SIG-M5 treated with dmso at 0.1 percent for 504 hours (cell line): ENCODE results near the gene SMIM27.
A peak's percentile ranks its signal among the peaks of the same experiment; 100 is the strongest.
"Not testable (repeated sequence)": the region's sequence is repeated elsewhere in the genome, so short reads cannot be mapped to it uniquely, and the experiment has no call there.

Source experiments
- DNase-seq: peaks from one replicate; lab custom pipeline; 2025; ENCODE audit not compliant: unreplicated experiment; lab: John Stamatoyannopoulos, UW

SMIM27 gene

GRCh38 chr9:32552172-32552872 is at the start of gene SMIM27, which contains the start of gene TOPORS:
TSS of gene SMIM27 (plus strand) at chr9:32552327. CDS start at chr9:32552435, 108 bp downstream.
TSS of gene TOPORS (minus strand) at chr9:32552586. CDS start at chr9:32552436, 150 bp downstream.
- DNase-seq: peak; percentile 81

- DNase-seq: no peak
Measured at GRCh38 chr9:32502464-32502863, 49.7 kb upstream of the SMIM27 start.

- no peak for DNase-seq
Measured at GRCh38 chr9:32503008-32503407, 49.1 kb upstream of the SMIM27 start.

- DNase-seq: no peak
Measured at GRCh38 chr9:32508728-32509127, 43.4 kb upstream of the SMIM27 start.

GRCh38 chr9:32516241-32516640 is 35.9 kb upstream of the SMIM27 start:
- no peak for DNase-seq

- DNase-seq: no peak
Measured at GRCh38 chr9:32518276-32518675, 33.9 kb upstream of the SMIM27 start.

GRCh38 chr9:32523910-32524309 is 28.2 kb upstream of the SMIM27 start:
- no peak for DNase-seq

GRCh38 chr9:32524558-32524891 is 27.6 kb upstream of the SMIM27 start:
- not testable (repeated sequence) for DNase-seq

- peak; percentile 26 for DNase-seq
Measured at GRCh38 chr9:32524892-32525708, 27.0 kb upstream of the SMIM27 start.

GRCh38 chr9:32525709-32526030 is 26.5 kb upstream of the SMIM27 start:
- no peak for DNase-seq

GRCh38 chr9:32526041-32526706 is 26.0 kb upstream of the SMIM27 start, which contains the start of gene RIGI:
TSS of gene RIGI (minus strand) at chr9:32526196. CDS start at chr9:32526166, 30 bp downstream.
- peak; percentile 76 for DNase-seq

- DNase-seq: no peak
Measured at GRCh38 chr9:32526707-32527048, 25.4 kb upstream of the SMIM27 start.

GRCh38 chr9:32533336-32533735 is 18.8 kb upstream of the SMIM27 start:
- no peak for DNase-seq

GRCh38 chr9:32533816-32534215 is 18.3 kb upstream of the SMIM27 start:
- no peak for DNase-seq

GRCh38 chr9:32543047-32543446 is 9.1 kb upstream of the SMIM27 start:
- no peak for DNase-seq

GRCh38 chr9:32545884-32546283 is 6.2 kb upstream of the SMIM27 start:
- no peak for DNase-seq

GRCh38 chr9:32548213-32548612 is 3.9 kb upstream of the SMIM27 start:
- not testable (repeated sequence) for DNase-seq

- DNase-seq: peak; percentile 6
Measured at GRCh38 chr9:32550150-32550561, 2.0 kb upstream of the SMIM27 start.

GRCh38 chr9:32550562-32551275 is 1.4 kb upstream of the SMIM27 start:
- DNase-seq: peak; percentile 83

GRCh38 chr9:32551276-32552051 is 663 bp upstream of the SMIM27 start:
- peak; percentile 49 for DNase-seq
